Measurements from ENCODE around the gene PCSK5.
A peak's percentile ranks its signal among the peaks of the same experiment; 100 is the strongest.

Gene PCSK5

DNA sequence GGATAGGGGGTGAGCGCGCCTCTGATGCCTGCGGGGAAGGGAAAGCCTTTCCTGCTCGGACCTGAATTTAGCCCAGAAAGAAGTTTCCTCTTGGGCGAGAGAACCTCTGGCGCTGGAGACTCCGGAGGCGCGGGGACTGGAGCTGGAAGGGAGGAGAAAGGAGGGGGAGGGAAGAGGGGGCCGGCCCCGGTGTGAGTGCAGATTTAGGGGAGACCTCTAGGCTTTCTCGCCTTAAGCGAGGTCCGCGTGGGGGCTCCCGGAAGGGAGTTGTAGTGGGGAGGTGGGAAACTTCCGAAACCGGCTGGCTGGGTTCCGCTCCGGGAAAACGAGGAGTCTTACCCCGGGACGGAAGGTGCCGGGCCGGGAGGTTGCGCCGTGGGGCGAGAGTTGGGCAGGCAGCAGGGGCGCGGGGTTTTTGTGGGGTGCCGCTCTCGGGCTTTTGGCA is 1.3 kb downstream of the PCSK5 start:
- Histone ChIP-seq H3K27me3 (ENCODE audit: control insufficient read depth in 1 of 2, insufficient read depth in 1 of 2, low read length in 2 of 2) (peaks cover 4 to 21% of the 10 kb centered on the region in 2 experiments), H3K4me2 (ENCODE audit: low read length, poor library complexity, severe bottlenecking) (peak overlapping the region; percentile 99), H2AK5ac (ENCODE audit: low read length, severe bottlenecking) (no peak overlapping the region), H4K91ac (ENCODE audit: low read length) (no peak overlapping the region), H3K4me1 (ENCODE audit: control insufficient read depth, insufficient read depth, low read depth, low read length) (peaks cover 16% of the 10 kb centered on the region), H3K4ac (ENCODE audit: low read depth in 1 of 2, low read length in 2 of 2) (no peak overlapping the region), H3K27ac (ENCODE audit: low read length, poor library complexity, severe bottlenecking) (no peak overlapping the region), H3K14ac (ENCODE audit: low read length in 2 of 2) (no peak overlapping the region), H3K18ac (ENCODE audit: low read depth in 1 of 2, low read length in 2 of 2) (no peak overlapping the region), H3K9me3 (ENCODE audit: control insufficient read depth, low read length) (no peaks in the 10 kb centered on the region), H3K9ac (ENCODE audit: low read length) (peak overlapping the region; percentile 91), H3K23ac (ENCODE audit: low read length in 2 of 2) (no peak overlapping the region), H2BK5ac (ENCODE audit: low read depth, low read length, poor library complexity, severe bottlenecking) (no peak overlapping the region), H3K4me3 (ENCODE audit: insufficient read depth in 1 of 2, low read depth in 1 of 2, low read length in 2 of 2) (peak overlapping the region; percentile 74 to 91), H4K8ac (ENCODE audit: low read length) (no peak overlapping the region), H2AFZ (ENCODE audit: low read depth, low read length) (no peak overlapping the region), H2BK12ac (ENCODE audit: low read length in 2 of 2) (no peak overlapping the region), H2BK120ac (ENCODE audit: low read depth, low read length) (no peak overlapping the region), H2BK15ac (ENCODE audit: low read depth, poor library complexity, severe bottlenecking) (no peak overlapping the region), H3K79me1 (replicated peaks; ENCODE audit: low read length, poor library complexity, severe bottlenecking) (peaks cover 6% of the 10 kb centered on the region), H3K36me3 (ENCODE audit: control insufficient read depth in 1 of 2, insufficient read depth in 2 of 2, low read depth in 1 of 2, low read length in 2 of 2) (no peaks in the 10 kb centered on the region)
- whole genome bisulfite sequencing, result 0% methylated on average over 26 of the region's 32 CpGs
- peak; percentile 42 for DNase-seq

DNA sequence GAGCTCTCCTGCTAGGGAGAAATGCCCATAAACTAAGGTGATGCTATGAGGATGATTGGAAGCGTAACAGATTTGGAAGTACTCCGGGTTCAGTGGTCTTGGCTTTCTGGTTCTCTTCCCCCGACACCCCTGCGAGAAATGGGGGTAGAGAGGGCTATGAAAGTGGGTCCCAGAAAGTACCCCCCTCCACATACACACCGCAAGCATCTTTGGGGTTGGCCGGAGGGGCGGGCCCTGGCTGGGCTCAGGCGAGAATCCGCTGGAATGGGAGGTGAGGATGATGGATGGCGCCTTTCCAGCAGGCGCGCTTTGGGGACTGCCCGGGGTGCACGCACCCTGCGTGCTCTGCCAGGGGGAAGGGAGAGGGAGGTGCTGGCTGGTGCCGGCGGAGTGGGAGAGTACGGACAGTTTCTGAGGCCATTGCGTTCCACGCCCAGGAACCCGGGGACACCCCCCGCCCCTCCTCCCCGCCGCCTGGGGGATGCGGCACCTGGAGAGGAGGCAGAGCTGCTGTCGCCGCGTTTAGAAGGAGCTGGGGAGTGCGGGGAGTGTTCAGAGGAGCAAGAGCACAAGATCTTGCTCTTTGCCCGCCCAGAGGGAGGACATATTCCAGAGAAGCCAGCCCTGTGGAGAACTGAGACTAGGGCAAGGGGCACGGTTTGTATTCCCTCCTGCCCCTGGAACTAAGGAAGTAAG is 1.9 kb downstream of the PCSK5 start:
- no peak overlapping the region for H3K23ac ChIP-seq (ENCODE audit: low read length in 2 of 2)
- H4K91ac ChIP-seq (ENCODE audit: low read length), result no peak overlapping the region
- H2BK12ac ChIP-seq (ENCODE audit: low read length in 2 of 2), result no peak overlapping the region
- H2BK5ac ChIP-seq (ENCODE audit: low read depth, low read length, poor library complexity, severe bottlenecking), result no peak overlapping the region
- H2AFZ ChIP-seq (ENCODE audit: low read depth, low read length), result peak overlapping the region; percentile 43
- H3K4me2 ChIP-seq (ENCODE audit: low read length, poor library complexity, severe bottlenecking), result peak overlapping the region; percentile 99
- no peak overlapping the region for H3K4ac ChIP-seq (ENCODE audit: low read depth in 1 of 2, low read length in 2 of 2)
- no peak overlapping the region for H2BK15ac ChIP-seq (ENCODE audit: low read depth, poor library complexity, severe bottlenecking)
- no peak overlapping the region for H3K14ac ChIP-seq (ENCODE audit: low read length in 2 of 2)
- WGBS, result under 1% methylated on average over 25 of the region's 31 CpGs
- H3K79me1 ChIP-seq (replicated peaks; ENCODE audit: low read length, poor library complexity, severe bottlenecking), result peaks cover 6% of the 10 kb centered on the region
- H3K9ac ChIP-seq (ENCODE audit: low read length), result peak overlapping the region; percentile 91
- H2BK120ac ChIP-seq (ENCODE audit: low read depth, low read length), result no peak overlapping the region
- H3K36me3 ChIP-seq (ENCODE audit: control insufficient read depth in 1 of 2, insufficient read depth in 2 of 2, low read depth in 1 of 2, low read length in 2 of 2), result no peaks in the 10 kb centered on the region
- peak overlapping the region; percentile 12 for H4K8ac ChIP-seq (ENCODE audit: low read length)
- H3K9me3 ChIP-seq (ENCODE audit: control insufficient read depth, low read length), result no peaks in the 10 kb centered on the region
- DNase-seq, result peak; percentile 14
- peaks cover 16% of the 10 kb centered on the region for H3K4me1 ChIP-seq (ENCODE audit: control insufficient read depth, insufficient read depth, low read depth, low read length)
- H2AK5ac ChIP-seq (ENCODE audit: low read length, severe bottlenecking), result no peak overlapping the region
- peak overlapping the region; percentile 74 to 91 for H3K4me3 ChIP-seq (ENCODE audit: insufficient read depth in 1 of 2, low read depth in 1 of 2, low read length in 2 of 2)
- peaks cover 4 to 21% of the 10 kb centered on the region in 2 experiments for H3K27me3 ChIP-seq (ENCODE audit: control insufficient read depth in 1 of 2, insufficient read depth in 1 of 2, low read length in 2 of 2)
- H3K18ac ChIP-seq (ENCODE audit: low read depth in 1 of 2, low read length in 2 of 2), result peak overlapping the region in 1 of 2 experiments; percentile 44
- H3K27ac ChIP-seq (ENCODE audit: low read length, poor library complexity, severe bottlenecking), result no peak overlapping the region

DNA sequence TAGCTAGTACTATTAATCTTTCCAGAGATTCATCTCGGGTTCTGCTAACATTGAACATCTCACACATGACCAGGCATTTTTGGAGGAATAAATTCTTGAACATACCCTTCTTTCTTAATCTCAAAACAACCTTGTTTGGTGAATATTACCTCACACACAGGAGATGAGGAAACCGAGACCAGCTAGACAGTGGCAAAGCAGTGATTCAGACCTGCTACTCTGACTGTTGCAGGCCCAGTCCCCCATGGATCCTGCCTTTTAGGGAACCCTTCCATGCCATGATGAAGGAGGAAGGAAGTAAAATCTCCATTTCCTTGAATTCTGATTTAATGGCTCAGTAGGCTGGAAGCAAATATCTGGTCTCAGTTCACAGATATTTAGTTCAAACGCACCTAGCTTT is 2.6 kb downstream of the PCSK5 start:
- Histone ChIP-seq H3K4me1 (ENCODE audit: control insufficient read depth, insufficient read depth, low read depth, low read length) (peaks cover 16% of the 10 kb centered on the region), H3K14ac (ENCODE audit: low read length in 2 of 2) (no peak overlapping the region), H4K91ac (ENCODE audit: low read length) (no peak overlapping the region), H2AFZ (ENCODE audit: low read depth, low read length) (no peak overlapping the region), H3K36me3 (ENCODE audit: control insufficient read depth in 1 of 2, insufficient read depth in 2 of 2, low read depth in 1 of 2, low read length in 2 of 2) (no peaks in the 10 kb centered on the region), H3K23ac (ENCODE audit: low read length in 2 of 2) (no peak overlapping the region), H3K9me3 (ENCODE audit: control insufficient read depth, low read length) (no peaks in the 10 kb centered on the region), H2AK5ac (ENCODE audit: low read length, severe bottlenecking) (no peak overlapping the region), H3K79me1 (replicated peaks; ENCODE audit: low read length, poor library complexity, severe bottlenecking) (peaks cover 6% of the 10 kb centered on the region), H2BK12ac (ENCODE audit: low read length in 2 of 2) (no peak overlapping the region), H2BK5ac (ENCODE audit: low read depth, low read length, poor library complexity, severe bottlenecking) (no peak overlapping the region), H3K27ac (ENCODE audit: low read length, poor library complexity, severe bottlenecking) (no peak overlapping the region), H2BK120ac (ENCODE audit: low read depth, low read length) (no peak overlapping the region), H3K4me2 (ENCODE audit: low read length, poor library complexity, severe bottlenecking) (no peak overlapping the region), H3K4me3 (ENCODE audit: insufficient read depth in 1 of 2, low read depth in 1 of 2, low read length in 2 of 2) (peak overlapping the region in 1 of 2 experiments; percentile 91), H3K4ac (ENCODE audit: low read depth in 1 of 2, low read length in 2 of 2) (no peak overlapping the region), H4K8ac (ENCODE audit: low read length) (no peak overlapping the region), H3K9ac (ENCODE audit: low read length) (peak overlapping the region; percentile 91), H3K27me3 (ENCODE audit: control insufficient read depth in 1 of 2, insufficient read depth in 1 of 2, low read length in 2 of 2) (peaks cover 4 to 21% of the 10 kb centered on the region in 2 experiments), H3K18ac (ENCODE audit: low read depth in 1 of 2, low read length in 2 of 2) (no peak overlapping the region), H2BK15ac (ENCODE audit: low read depth, poor library complexity, severe bottlenecking) (no peak overlapping the region)
- DNase-seq, result no peak
- WGBS, result 70% methylated on average over 3 of the region's 3 CpGs

DNA sequence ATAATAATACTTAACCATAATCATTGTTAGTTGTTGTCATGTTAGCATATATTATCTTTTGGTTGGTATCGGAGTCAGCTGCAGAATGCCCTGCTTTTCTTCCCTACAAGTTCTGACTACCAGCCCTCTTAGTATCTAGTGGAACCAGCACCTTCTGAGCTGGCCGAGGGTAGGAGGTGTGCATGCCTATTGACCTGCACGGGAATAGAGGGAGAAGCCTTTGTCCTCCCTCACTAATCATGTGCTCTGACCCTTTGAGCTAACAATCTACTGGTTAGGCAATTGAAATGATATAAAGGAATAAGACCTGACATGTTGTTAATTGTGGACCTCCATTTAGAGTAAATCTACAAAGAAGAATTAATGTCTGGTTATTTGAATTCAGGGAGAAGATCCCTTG is 4.1 kb downstream of the PCSK5 start:
- WGBS, result 65% methylated on average over 3 of the region's 3 CpGs
- Histone ChIP-seq H3K4ac (ENCODE audit: low read depth in 1 of 2, low read length in 2 of 2) (no peak overlapping the region), H3K27me3 (ENCODE audit: control insufficient read depth in 1 of 2, insufficient read depth in 1 of 2, low read length in 2 of 2) (peaks cover 4 to 21% of the 10 kb centered on the region in 2 experiments), H3K4me3 (ENCODE audit: insufficient read depth in 1 of 2, low read depth in 1 of 2, low read length in 2 of 2) (no peak overlapping the region), H3K9ac (ENCODE audit: low read length) (no peak overlapping the region), H3K4me1 (ENCODE audit: control insufficient read depth, insufficient read depth, low read depth, low read length) (peaks cover 16% of the 10 kb centered on the region), H2BK15ac (ENCODE audit: low read depth, poor library complexity, severe bottlenecking) (no peak overlapping the region), H2BK120ac (ENCODE audit: low read depth, low read length) (no peak overlapping the region), H2AFZ (ENCODE audit: low read depth, low read length) (no peak overlapping the region), H4K8ac (ENCODE audit: low read length) (no peak overlapping the region), H2BK5ac (ENCODE audit: low read depth, low read length, poor library complexity, severe bottlenecking) (no peak overlapping the region), H3K79me1 (replicated peaks; ENCODE audit: low read length, poor library complexity, severe bottlenecking) (peaks cover 6% of the 10 kb centered on the region), H2AK5ac (ENCODE audit: low read length, severe bottlenecking) (no peak overlapping the region), H4K91ac (ENCODE audit: low read length) (no peak overlapping the region), H3K18ac (ENCODE audit: low read depth in 1 of 2, low read length in 2 of 2) (no peak overlapping the region), H3K9me3 (ENCODE audit: control insufficient read depth, low read length) (no peaks in the 10 kb centered on the region), H3K14ac (ENCODE audit: low read length in 2 of 2) (peak overlapping the region in 1 of 2 experiments; percentile 81), H3K23ac (ENCODE audit: low read length in 2 of 2) (no peak overlapping the region), H3K36me3 (ENCODE audit: control insufficient read depth in 1 of 2, insufficient read depth in 2 of 2, low read depth in 1 of 2, low read length in 2 of 2) (no peaks in the 10 kb centered on the region), H3K27ac (ENCODE audit: low read length, poor library complexity, severe bottlenecking) (no peak overlapping the region), H2BK12ac (ENCODE audit: low read length in 2 of 2) (no peak overlapping the region), H3K4me2 (ENCODE audit: low read length, poor library complexity, severe bottlenecking) (no peak overlapping the region)
- DNase-seq, result no peak
